ENCODE data around the gene IZUMO4. TPM values are rescaled to one million over a fixed set of nuclear protein-coding genes. Genes with fewer than 3 reads are reported as not detected.

IZUMO4 gene
- total RNA-seq, 1 donor from 2014 or later = 5.8 TPM

GRCh38 chr19:2135474-2136402, 39.0 kb downstream of the IZUMO4 start:
- FAIRE-seq = no peak
- no peak overlapping the region for H2AFZ ChIP-seq (ENCODE audit: low read depth, low read length)
- TF ChIP-seq EZH2 (IDR thresholded peaks at IDR 0.05; ENCODE audit: insufficient read depth, low read length) = no peak
- TF ChIP-seq CTCF (IDR thresholded peaks at IDR 0.05; ENCODE audit: insufficient read depth, low read depth, low read length) = no peak
- H3K4me1 ChIP-seq (ENCODE audit: insufficient read depth, low read length) = no peaks in the 10 kb centered on the region
- H3K27me3 Mint-ChIP-seq (ENCODE audit: low read depth, unreplicated experiment) = no peaks in the 10 kb centered on the region
- peaks cover 82% of the 10 kb centered on the region for H4K20me1 ChIP-seq (ENCODE audit: insufficient read depth, low read length)
- peaks cover 22% of the 10 kb centered on the region for H3K36me3 ChIP-seq (ENCODE audit: insufficient read depth, low read length)
- H3K9ac ChIP-seq (ENCODE audit: low read length) = no peak overlapping the region
- H3K4me1 Mint-ChIP-seq (ENCODE audit: low read depth, unreplicated experiment) = no peaks in the 10 kb centered on the region
- no peak overlapping the region for H3K4me2 ChIP-seq (ENCODE audit: low read length)
- no peak overlapping the region for H3K4me3 ChIP-seq (ENCODE audit: insufficient read depth, low read depth, low read length)
- no peak overlapping the region for H3K4me3 Mint-ChIP-seq (ENCODE audit: unreplicated experiment)
- DNase-seq (ENCODE audit: low read depth) = no peak
- H3K9me3 ChIP-seq (ENCODE audit: insufficient read depth, low read depth, low read length) = no peaks in the 10 kb centered on the region
- no peaks in the 10 kb centered on the region for H3K27me3 ChIP-seq (ENCODE audit: insufficient read depth, low read length)
- peaks cover 10% of the 10 kb centered on the region for H3K36me3 Mint-ChIP-seq (ENCODE audit: low read depth, unreplicated experiment)
- no peaks in the 10 kb centered on the region for H3K9me3 Mint-ChIP-seq (ENCODE audit: unreplicated experiment)
- H3K27ac ChIP-seq (ENCODE audit: low read depth, low read length) = no peak overlapping the region
- peaks cover 74% of the 10 kb centered on the region for H3K79me2 ChIP-seq (ENCODE audit: insufficient read depth, low read length)
- no peak overlapping the region for H3K27ac Mint-ChIP-seq (ENCODE audit: unreplicated experiment)

GRCh38 chr19:2136796-2137195, 40.1 kb downstream of the IZUMO4 start:
- H3K36me3 Mint-ChIP-seq (ENCODE audit: low read depth, unreplicated experiment) = peaks cover 10% of the 10 kb centered on the region
- no peak overlapping the region for H3K27ac Mint-ChIP-seq (ENCODE audit: unreplicated experiment)
- Histone ChIP-seq H3K79me2 (ENCODE audit: insufficient read depth, low read length) (peaks cover 78% of the 10 kb centered on the region), H3K27ac (ENCODE audit: low read depth, low read length) (no peak overlapping the region), H4K20me1 (ENCODE audit: insufficient read depth, low read length) (peaks cover 84% of the 10 kb centered on the region), H3K4me3 (ENCODE audit: insufficient read depth, low read depth, low read length) (no peak overlapping the region), H3K9me3 (ENCODE audit: insufficient read depth, low read depth, low read length) (no peaks in the 10 kb centered on the region), H3K9ac (ENCODE audit: low read length) (no peak overlapping the region), H3K4me1 (ENCODE audit: insufficient read depth, low read length) (no peaks in the 10 kb centered on the region), H3K36me3 (ENCODE audit: insufficient read depth, low read length) (peaks cover 21% of the 10 kb centered on the region), H2AFZ (ENCODE audit: low read depth, low read length) (no peak overlapping the region), H3K27me3 (ENCODE audit: insufficient read depth, low read length) (no peaks in the 10 kb centered on the region), H3K4me2 (ENCODE audit: low read length) (no peak overlapping the region)
- TF ChIP-seq CTCF (IDR thresholded peaks at IDR 0.05; ENCODE audit: insufficient read depth, low read depth, low read length) = no peak
- no peak for TF ChIP-seq EZH2 (IDR thresholded peaks at IDR 0.05; ENCODE audit: insufficient read depth, low read length)
- no peaks in the 10 kb centered on the region for H3K4me1 Mint-ChIP-seq (ENCODE audit: low read depth, unreplicated experiment)
- H3K9me3 Mint-ChIP-seq (ENCODE audit: unreplicated experiment) = no peaks in the 10 kb centered on the region
- H3K27me3 Mint-ChIP-seq (ENCODE audit: low read depth, unreplicated experiment) = no peaks in the 10 kb centered on the region
- no peak overlapping the region for H3K4me3 Mint-ChIP-seq (ENCODE audit: unreplicated experiment)
- DNase-seq (ENCODE audit: low read depth) (no peak), FAIRE-seq (no peak)

Measured in astrocyte (in vitro differentiated cells and primary cell).